Amniotic stem cell (primary cell): Measurements from ENCODE around the gene SCNN1B.
"Not testable (repeated sequence)": the region's sequence is repeated elsewhere in the genome, so short reads cannot be mapped to it uniquely, and the experiment has no call there.

Experiments used
- DNase-seq: peaks from one replicate; lab custom pipeline; 2025; lab: John Stamatoyannopoulos, UW

The SCNN1B gene

DNA sequence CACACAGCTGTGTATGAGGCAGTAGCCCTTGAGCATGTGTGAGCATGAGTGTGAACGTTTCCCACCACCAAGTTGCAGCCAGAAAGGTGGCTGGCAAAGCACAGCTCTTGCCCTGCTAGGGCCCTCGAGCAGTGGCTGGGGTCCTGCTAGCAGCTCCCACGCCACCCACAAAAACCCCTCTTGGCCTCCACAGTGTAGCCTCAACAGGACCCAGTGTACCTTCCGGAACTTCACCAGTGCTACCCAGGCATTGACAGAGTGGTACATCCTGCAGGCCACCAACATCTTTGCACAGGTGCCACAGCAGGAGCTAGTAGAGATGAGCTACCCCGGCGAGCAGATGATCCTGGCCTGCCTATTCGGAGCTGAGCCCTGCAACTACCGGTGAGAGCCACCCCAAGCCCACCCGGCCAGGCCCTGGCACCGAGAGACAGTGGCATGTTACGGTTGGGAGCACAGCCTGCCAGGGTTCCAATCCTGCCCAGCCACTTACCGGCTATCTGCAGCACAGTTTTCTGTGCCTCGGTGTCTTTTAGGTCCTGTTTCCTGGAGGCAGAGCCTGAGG is 53.1 kb downstream of the SCNN1B start:
- no peak for DNase-seq

DNA sequence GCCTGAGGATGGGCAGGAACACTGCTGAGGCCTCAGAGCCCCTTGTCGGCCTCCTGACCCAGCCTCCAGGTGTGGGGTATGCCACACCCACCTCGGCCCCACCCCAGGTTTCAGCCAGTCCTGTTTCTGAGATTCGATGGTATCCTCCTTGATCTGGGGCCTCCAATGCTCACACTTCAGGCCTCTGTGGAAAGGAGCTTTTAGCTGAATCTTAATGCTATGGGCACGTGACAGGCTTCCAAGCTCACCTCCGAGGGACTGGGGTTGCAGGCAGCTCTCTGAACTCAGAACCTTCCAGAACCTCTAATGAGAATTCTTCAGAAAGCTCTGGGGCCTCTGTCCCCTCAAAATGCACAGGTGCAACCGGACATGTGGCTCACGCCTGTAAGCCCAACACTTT is 54.8 kb downstream of the SCNN1B start:
- DNase-seq, result no peak

DNA sequence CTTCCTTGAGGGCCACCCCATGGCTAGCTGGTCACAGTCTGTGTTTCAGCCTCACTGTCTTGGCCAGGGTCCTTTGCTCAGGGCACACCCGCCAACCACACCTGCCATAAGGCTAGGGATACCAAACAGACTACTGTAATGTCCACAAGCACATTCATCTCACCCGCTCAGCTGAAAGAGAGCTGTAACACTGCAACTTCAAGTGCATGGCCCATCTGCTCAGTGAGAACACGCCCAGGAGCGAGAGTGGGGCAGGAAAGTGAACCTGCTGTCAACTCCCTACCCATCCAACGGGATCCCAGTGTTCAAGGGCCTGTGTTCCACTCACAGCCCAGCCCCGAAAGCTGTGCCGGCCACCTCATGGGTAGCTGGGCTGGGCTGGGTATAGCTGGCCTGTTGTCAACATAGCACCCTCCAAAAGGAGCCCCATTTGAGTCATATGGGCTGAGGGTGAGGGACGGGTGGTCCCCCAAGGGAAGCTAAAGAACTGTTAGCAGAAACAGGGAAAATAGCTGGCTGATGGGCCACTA is 55.7 kb downstream of the SCNN1B start:
- no peak for DNase-seq

GRCh38 chr16:23359092-23359760 is 57.1 kb downstream of the SCNN1B start:
- DNase-seq, result no peak

GRCh38 chr16:23362460-23363317 is 60.6 kb downstream of the SCNN1B start:
- DNase-seq, result no peak

- no peak for DNase-seq
Measured at GRCh38 chr16:23365602-23366240, 63.6 kb downstream of the SCNN1B start.

DNA sequence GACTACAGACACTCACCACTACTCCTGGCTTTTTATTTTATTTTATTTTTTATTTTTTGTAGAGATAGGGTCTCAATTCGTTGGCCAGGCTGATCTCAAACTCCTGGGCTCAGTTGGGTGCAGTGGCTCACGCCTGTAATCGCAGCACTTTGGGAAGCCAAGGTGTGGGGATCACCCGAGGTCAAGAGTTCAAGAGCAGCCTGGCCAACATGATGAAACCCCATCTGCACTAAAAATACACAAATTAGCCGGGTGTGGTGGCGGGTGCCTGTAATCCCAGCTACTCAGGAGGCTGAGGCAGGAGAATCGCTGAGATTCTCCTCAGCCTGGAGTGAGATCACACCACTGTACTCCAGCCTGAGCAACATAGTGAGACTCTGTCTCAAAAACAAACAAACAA is 64.2 kb downstream of the SCNN1B start:
- not testable (repeated sequence) for DNase-seq

DNA sequence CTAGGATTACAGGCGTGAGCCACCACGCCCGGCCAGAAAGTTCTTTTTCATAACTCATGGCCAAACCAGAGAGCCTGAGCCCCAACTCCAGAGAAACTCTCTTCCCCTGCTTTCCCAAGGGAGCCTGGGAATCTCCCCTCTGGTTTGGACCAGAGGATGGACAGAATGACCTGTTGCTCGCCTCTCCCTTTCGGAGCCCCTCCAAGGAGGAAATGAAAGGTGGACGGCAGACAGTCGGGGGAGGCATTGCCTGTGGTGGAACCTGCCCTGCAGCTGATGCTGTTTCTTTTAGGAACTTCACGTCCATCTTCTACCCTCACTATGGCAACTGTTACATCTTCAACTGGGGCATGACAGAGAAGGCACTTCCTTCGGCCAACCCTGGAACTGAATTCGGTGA is 65.5 kb downstream of the SCNN1B start:
- no peak for DNase-seq

GRCh38 chr16:23367988-23368387 is 65.9 kb downstream of the SCNN1B start:
- DNase-seq, result no peak

- DNase-seq, result no peak
Measured at GRCh38 chr16:23368469-23368868, 66.4 kb downstream of the SCNN1B start.

DNA sequence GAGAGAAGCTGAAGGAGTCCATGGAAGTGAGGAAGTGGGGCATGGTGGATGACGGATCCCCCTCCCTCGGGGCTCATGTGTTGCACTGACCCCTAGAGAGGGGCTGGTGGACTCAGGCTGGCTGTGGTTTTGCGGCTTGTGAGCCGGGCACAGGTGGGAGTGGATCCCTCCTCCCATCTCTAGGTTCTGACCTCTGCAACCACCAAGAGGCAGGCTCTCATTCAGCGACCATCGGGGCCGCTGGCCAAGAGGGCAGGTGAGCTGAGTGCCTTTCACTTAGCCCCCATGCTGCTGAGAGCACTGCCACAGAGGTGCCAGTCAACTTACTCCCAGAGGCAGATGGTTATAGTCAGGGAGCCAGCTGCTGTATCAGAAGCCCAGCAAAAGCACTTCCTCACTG is 67.3 kb downstream of the SCNN1B start:
- DNase-seq, result no peak

DNA sequence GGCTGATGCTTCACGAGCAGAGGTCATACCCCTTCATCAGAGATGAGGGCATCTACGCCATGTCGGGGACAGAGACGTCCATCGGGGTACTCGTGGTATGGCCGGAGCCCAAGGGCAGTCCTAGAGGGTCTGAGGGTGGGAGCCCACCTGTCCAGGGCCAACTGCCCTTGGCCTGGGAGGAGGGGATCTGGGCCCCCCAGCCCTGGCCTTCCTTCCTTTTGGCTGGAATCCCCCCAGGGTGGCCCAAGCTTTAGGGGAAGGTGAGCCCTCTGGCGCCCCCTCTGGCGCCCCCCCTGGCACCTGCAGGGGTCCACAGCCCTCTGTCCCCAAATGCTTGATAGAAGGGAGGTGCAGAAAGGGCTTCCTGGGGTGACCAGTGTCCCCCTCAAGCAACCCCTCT is 69.3 kb downstream of the SCNN1B start:
- no peak for DNase-seq

DNA sequence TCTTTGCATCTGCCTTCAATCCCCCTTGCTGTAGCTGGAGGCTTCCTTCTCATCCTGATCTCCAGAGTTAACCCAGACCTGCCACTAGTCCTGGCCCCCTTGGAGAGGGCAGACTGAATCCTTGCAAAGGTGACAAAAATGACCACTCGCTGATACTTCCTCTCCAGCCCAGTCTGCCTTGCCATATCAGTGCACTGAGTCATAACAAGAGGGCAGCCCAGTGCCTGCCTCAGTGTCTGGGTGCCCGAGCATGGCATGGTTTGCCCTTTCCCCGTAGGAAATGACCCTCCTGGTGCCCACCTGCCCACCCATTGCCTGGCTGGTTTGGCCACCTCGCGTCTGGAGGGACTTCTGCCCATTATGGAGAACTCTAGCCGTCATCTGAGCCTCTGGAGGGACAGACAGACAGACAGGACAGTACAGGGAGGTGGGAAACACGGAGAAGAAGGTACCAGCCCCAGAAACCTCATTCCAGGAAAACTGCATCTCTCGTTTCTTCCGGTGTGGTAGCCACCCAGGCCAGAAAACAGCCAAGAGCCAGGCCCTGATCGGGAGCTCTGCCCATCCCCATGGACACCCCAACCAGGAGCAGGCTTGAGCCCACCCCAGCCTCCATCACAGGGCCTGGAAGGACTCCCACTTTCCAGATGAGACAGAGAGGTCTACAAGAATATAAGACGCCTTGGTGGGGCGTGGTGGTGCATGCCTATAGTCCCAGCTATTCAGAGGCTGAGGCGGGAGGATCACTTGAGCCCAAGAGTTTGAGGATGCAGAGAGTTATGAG is 71.5 kb downstream of the SCNN1B start:
- no peak for DNase-seq

GRCh38 chr16:23374721-23375510 is 72.8 kb downstream of the SCNN1B start:
- no peak for DNase-seq

DNA sequence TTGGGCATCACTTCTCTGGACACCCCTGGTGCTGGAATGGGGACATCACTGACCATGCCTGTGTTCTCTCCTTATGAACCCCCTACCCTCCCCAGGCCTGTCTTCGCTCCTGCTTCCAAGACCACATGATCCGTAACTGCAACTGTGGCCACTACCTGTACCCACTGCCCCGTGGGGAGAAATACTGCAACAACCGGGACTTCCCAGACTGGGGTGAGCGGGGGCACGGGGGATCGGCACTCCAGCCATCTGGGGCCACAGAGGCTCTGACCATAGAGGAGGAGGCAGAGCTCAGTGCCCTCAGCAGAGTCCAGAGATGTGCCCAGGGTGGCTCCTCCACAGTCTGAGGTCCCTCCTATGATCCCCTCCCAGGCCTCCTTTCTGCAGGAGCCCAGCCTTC is 73.5 kb downstream of the SCNN1B start:
- DNase-seq, result no peak

- no peak for DNase-seq
Measured at GRCh38 chr16:23377071-23377931, 75.2 kb downstream of the SCNN1B start.

- DNase-seq, result no peak
Measured at GRCh38 chr16:23378256-23378655, 76.2 kb downstream of the SCNN1B start.

GRCh38 chr16:23378921-23379320 is 76.8 kb downstream of the SCNN1B start:
- DNase-seq, result no peak

DNA sequence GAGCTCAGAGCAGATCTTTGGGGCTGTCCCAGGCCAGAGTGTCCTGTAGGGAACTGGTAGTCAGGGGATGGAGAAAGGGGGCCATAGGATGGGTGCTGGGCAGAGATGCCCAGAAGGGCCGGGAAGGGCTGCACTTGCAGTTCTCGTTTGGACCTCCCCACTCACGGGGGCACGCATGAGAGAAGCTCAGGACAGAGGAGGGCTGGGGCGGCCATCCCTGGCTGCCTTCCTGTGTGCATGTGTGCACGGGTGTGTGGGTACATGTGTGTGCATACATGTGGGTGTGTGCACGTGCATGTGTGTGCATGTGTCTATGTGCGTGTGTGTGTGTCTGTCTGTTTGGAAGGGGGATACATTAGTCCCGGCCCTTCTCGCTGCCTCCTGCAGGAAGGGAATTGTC is 77.6 kb downstream of the SCNN1B start:
- DNase-seq, result no peak

- no peak for DNase-seq
Measured at GRCh38 chr16:23380501-23380951, 78.4 kb downstream of the SCNN1B start.
